NCI-H2196 treated with DMSO at 0.1 percent for 48 hours (cell line): ENCODE results near the gene RAB11FIP4.

Experiments used
- DNase-seq: peaks from one replicate; lab custom pipeline; 2025; ENCODE audit not compliant: unreplicated experiment; lab: John Stamatoyannopoulos, UW

The RAB11FIP4 gene

GRCh38 chr17:31480904-31481782 is 89.7 kb downstream of the RAB11FIP4 start:
- no peak for DNase-seq

DNA sequence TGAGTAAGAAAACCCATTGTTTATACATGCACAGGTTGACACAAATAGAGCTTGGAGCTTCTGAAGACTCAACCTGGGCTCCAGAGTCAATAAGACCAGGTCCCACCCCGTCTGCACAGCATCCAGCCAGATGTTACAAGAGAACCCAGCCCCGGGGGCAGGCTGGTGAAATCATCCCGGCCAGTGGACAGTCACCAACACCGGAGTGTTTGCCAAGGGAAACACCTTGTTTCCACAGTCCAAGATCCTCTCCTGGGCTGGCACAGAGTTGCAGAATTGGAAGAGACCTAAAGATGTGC is 90.3 kb downstream of the RAB11FIP4 start:
- no peak for DNase-seq

DNA sequence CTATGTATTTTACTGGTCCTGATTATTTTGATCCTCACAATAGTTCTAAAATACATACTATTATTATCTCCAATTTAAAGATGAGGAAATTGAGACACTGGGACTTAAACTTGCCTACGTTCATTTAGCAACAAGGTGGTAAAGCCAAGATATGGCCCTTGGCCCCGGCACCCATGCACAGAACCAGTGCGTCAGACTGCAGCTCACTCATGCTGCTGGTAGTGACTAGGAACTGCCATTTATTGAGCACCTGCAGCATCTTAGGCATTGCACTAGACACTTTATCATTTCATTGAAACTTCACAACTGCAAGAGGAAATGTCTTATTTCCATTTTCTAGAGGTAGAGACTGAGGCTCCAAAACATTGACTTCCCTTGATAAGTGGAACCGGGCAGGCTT is 93.3 kb downstream of the RAB11FIP4 start:
- DNase-seq, result no peak

GRCh38 chr17:31486351-31487062 is 95.0 kb downstream of the RAB11FIP4 start:
- DNase-seq, result no peak

- no peak for DNase-seq
These were observed 95.7 kb downstream of the RAB11FIP4 start for GRCh38 chr17:31487063-31487647.

DNA sequence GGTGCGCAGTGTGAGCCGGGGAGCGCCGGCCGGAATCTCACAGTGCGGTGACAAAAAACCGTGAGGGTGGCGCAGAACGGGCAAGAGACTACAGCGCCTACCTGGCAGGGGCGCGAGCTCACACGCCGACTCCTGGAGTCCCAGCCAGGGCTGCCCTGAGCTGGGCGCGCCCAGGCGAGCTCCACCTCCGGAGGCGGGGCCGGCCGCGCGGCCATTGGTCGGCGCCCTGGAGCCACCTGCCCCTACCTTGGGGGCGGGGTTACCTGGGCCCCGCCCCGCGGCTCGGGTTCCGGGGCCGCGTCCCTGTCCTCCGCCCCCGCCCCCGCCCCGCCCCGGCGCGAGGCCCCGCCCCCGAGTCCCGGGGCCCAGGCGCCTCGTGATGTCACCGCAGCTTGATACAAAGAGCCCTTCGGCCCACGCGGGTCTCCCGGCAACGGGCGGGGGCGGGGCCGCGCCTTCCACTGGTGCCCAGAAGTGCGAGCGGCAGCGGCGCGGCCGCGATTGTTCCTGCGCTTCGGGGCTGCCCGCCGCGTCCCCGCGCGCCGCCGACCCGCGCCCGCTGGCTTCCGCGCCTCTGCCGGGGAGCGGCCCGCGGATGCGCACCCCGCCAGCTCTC is 96.3 kb downstream of the RAB11FIP4 start:
- DNase-seq, result peak; percentile 75

DNA sequence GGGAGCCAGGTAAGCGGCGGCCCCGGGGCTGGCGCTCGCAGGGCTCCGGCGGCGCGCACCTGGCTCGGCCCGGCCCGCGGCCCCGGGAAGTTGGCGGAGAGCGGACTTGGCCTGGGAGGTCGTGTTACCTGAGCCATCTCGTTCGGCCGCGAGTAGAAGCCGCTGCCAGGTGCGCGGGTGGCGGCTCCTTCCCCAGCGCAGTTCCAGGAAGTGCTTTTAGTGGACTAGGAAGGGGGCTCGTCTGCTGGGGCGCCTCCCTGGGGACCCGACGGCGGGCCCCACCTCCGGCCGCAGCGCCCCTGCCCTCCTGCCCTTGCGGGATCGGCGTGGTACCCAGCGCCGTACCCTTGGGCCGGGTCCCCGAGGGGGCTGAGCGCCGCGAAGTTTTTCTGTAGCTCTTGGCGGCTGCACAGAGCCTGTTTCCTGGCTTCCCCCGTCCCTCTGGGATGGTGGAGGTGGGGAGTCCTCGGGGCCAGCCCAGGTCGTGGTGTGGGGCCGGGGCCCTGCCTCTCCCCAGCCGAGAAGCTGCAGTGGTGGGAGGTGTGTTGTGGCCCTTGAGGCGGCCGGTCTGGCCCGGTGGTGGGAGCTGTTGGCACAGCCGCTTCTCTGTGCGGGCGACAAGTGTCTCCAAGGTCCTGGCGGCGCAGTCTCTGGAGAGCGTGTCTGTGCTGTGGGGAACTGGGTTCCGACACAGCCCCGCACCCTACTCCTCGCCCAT is 96.9 kb downstream of the RAB11FIP4 start:
- no peak for DNase-seq

DNA sequence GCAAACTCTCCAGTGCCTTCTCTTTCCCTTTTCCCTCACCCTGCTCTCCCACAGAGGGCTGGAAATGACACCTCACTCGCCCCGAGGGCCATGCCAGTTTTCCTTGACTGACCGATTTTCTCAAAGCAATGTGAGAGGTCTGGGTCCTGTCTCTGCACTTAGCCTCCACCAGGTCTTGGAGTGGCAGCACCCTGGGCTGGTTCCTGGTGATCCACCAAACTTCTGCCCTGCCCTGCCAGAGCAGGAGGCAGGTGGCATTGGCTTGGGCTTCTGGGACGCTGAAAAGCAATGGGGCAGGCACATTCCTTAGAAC is 97.5 kb downstream of the RAB11FIP4 start:
- no peak for DNase-seq

GRCh38 chr17:31489295-31490018 is 98.0 kb downstream of the RAB11FIP4 start:
- DNase-seq, result peak; percentile 10

GRCh38 chr17:31490019-31490650 is 98.7 kb downstream of the RAB11FIP4 start:
- DNase-seq, result no peak

DNA sequence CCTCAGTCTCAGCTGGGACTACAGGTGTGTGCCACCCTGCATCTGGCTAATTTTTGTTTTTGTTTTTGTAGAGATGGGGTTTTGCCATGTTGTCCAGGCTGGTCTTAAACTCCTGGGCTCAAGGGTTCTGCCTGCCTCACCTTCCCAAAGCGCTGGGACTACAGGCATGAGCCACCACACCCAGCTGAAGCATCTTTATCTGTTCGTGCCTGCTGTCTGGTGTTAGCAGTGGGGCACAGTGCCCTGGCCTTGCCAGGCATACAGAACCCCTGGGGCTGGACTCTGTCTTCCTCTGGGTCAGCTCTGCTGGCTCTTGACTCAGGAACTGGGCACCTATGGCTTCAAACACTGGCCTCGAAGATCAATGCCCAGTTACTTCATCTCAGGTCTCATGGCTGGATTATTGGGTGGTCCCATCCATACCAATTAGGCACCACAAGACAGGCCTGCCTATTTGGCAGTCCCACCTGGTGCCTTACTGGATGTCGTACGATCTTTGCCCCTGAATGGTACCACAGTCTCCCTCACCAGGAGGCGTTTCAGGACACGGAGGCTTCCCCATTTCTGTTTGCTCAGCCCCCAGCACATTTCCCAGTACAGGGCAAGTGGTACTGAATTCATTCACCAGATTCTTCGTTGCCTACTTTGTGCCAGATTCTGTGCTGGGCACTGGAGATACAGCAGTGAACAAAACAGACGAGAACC is 99.3 kb downstream of the RAB11FIP4 start:
- DNase-seq, result no peak

DNA sequence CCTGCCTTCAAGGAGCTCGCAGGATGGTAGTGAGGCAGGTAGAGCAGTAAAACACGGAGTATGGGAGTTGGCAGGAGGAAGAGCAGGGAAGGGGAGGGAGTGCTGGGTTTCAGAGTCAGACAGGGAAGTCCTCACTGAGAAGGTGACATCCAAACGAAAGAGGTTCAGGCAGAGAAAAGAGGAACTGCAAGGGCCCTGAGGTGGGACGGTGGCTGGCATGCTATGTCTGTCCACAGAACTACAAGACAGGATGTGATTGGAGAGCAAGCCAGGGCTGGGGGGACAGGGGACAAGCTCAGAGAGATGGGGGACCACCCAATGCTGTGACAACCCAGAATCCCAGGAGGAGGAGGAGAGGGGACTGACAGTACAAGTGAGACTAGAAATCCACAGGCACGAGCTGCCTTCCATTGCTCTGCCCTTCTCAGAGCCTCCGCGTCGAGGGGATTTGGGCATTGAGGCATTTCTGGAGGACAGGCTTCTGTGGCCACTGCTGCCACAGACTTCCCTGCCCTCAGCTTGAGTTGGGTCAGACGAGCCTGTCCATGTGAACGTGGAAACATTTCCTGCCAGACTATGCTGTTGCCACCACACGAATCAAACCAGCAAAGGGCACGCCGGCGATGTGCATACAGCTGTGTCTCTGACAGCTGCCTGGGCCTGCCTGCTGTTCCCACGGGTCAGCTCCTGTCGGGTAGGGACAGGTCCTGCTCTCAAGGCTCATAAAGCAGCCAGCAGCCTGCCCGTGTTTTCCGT is 100.1 kb downstream of the RAB11FIP4 start:
- DNase-seq, result no peak

DNA sequence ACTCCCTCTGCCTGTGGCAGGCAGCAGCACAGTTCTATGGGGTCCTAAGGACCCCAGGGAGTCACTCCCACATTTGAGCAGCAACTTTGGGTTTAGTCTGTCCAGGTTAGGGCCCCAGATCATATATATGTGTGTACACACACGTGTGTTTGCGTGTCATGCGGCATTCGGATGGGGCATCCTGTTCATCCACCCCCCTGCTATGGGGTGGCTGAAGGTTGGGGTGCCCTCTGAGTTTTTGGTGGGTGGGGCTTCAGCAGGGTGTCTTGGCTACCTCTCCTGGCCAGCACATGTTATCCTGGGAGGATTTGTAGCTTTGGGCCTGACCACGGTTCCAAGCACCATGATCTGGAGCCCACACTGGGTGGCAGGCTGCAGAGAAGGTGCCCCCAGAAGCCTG is 100.7 kb downstream of the RAB11FIP4 start:
- DNase-seq, result no peak

- no peak for DNase-seq
These were observed 101.6 kb downstream of the RAB11FIP4 start for GRCh38 chr17:31492880-31493655.

GRCh38 chr17:31493656-31494155 is 102.2 kb downstream of the RAB11FIP4 start:
- no peak for DNase-seq

GRCh38 chr17:31494259-31495021 is 103.0 kb downstream of the RAB11FIP4 start:
- no peak for DNase-seq
